H9 (cell line): Measurements from ENCODE around the gene YWHAB. TPM values are rescaled to one million over a fixed set of nuclear protein-coding genes. Genes with fewer than 3 reads are reported as not detected.

Source experiments
- DNase-seq: peaks from one replicate; pipeline ENCODE4 v3.0.0-alpha.2; 2017
- H2AFZ ChIP-seq: one replicate; pipeline ENCODE4 v1.6.1; 2013; ENCODE audit warnings: mild to moderate bottlenecking, low read length, control low read depth, moderate library complexity
- H2AK5ac ChIP-seq: 2 replicates; pipeline ENCODE4 v1.6.1; 2013; ENCODE audit warnings: low read length, control low read depth, mixed read lengths; ENCODE audit not compliant: insufficient read length
- H2BK120ac ChIP-seq: one replicate; pipeline ENCODE4 v1.6.1; 2013; ENCODE audit warnings: low read depth, mild to moderate bottlenecking, low read length, control low read depth, inconsistent platforms; ENCODE audit not compliant: poor library complexity, severe bottlenecking
- H2BK12ac ChIP-seq: 2 replicates; pipeline ENCODE4 v1.6.1; 2013; ENCODE audit warnings: low read length, control low read depth, mixed read lengths, low read depth; ENCODE audit not compliant: insufficient read length
- H2BK15ac ChIP-seq: 2 replicates; pipeline ENCODE4 v1.6.1; 2013; ENCODE audit warnings: low read depth, low read length, control low read depth
- H2BK20ac ChIP-seq: one replicate; pipeline ENCODE4 v1.6.1; 2013; ENCODE audit warnings: low read depth, mild to moderate bottlenecking, low read length, control low read depth, inconsistent platforms; ENCODE audit not compliant: poor library complexity, severe bottlenecking
- H2BK5ac ChIP-seq: 2 replicates; pipeline ENCODE4 v1.6.1; 2013; ENCODE audit warnings: low read length, control low read depth, mixed read lengths; ENCODE audit not compliant: insufficient read length
- H3K14ac ChIP-seq: 2 replicates; pipeline ENCODE4 v1.6.1; 2013; ENCODE audit warnings: low read length, control low read depth; ENCODE audit not compliant: insufficient read depth
- H3K18ac ChIP-seq: 2 replicates; pipeline ENCODE4 v1.6.1; 2013; ENCODE audit warnings: low read depth, mild to moderate bottlenecking, mixed read lengths, low read length, control low read depth; ENCODE audit not compliant: insufficient read length
- H3K23ac ChIP-seq: 2 replicates; pipeline ENCODE4 v1.6.1; 2013; ENCODE audit warnings: low read length, control low read depth, mixed read lengths, low read depth; ENCODE audit not compliant: insufficient read length
- H3K23me2 ChIP-seq: 2 replicates; pipeline ENCODE4 v1.6.1; 2013; ENCODE audit warnings: low read depth, mild to moderate bottlenecking, mixed read lengths, low read length, control low read depth; ENCODE audit not compliant: insufficient read length, poor library complexity, severe bottlenecking
- H3K27ac ChIP-seq: 2 replicates; pipeline ENCODE4 v1.5.1; 2013; ENCODE audit warnings: low read length, control low read depth, mixed read lengths, low read depth; ENCODE audit not compliant: insufficient read length
- H3K27me3 ChIP-seq: 2 replicates; pipeline ENCODE4 v1.6.1; 2013; ENCODE audit warnings: low read length, control low read depth, inconsistent platforms; ENCODE audit not compliant: insufficient read depth
- H3K4ac ChIP-seq: 2 replicates; pipeline ENCODE4 v1.6.1; 2013; ENCODE audit warnings: low read depth, mild to moderate bottlenecking, control low read depth, inconsistent platforms, low read length, moderate library complexity
- H3K4me1 ChIP-seq: 2 replicates; pipeline ENCODE4 v1.6.1; 2013; ENCODE audit warnings: low read length, control low read depth, inconsistent platforms; ENCODE audit not compliant: insufficient read depth
- H3K4me2 ChIP-seq: 2 replicates; pipeline ENCODE4 v1.6.1; 2013; ENCODE audit warnings: low read length, control low read depth, mixed read lengths; ENCODE audit not compliant: insufficient read length, insufficient read depth
- H3K56ac ChIP-seq: 2 replicates; pipeline ENCODE4 v1.6.1; 2013; ENCODE audit warnings: low read depth, mild to moderate bottlenecking, mixed read lengths, low read length, control low read depth; ENCODE audit not compliant: insufficient read length
- H3K79me1 ChIP-seq: 2 replicates; pipeline ENCODE4 v1.6.1; 2013; ENCODE audit warnings: low read depth, mild to moderate bottlenecking, moderate library complexity, low read length, control low read depth, inconsistent platforms; ENCODE audit not compliant: insufficient read depth, poor library complexity, severe bottlenecking
- H3K79me2 ChIP-seq: 2 replicates; pipeline ENCODE4 v1.6.1; 2013; ENCODE audit warnings: low read length, control low read depth, inconsistent platforms; ENCODE audit not compliant: insufficient read depth
- H3K9ac ChIP-seq: 2 replicates; pipeline ENCODE4 v1.6.1; 2013; ENCODE audit warnings: low read length, control low read depth, mixed read lengths; ENCODE audit not compliant: insufficient read length; ENCODE audit errors: extremely low read depth
- H3K9me3 ChIP-seq: one replicate; pipeline ENCODE4 v1.6.1; 2013; ENCODE audit warnings: low read depth, low read length, inconsistent platforms; ENCODE audit not compliant: control insufficient read depth
- H3T11ph ChIP-seq: one replicate; pipeline ENCODE4 v1.6.1; 2013; ENCODE audit warnings: mild to moderate bottlenecking, low read length, control low read depth, inconsistent platforms
- H4K20me1 ChIP-seq: one replicate; pipeline ENCODE4 v1.6.1; 2013; ENCODE audit not compliant: control insufficient read depth, insufficient read length, insufficient read depth
- H4K5ac ChIP-seq: 2 replicates; pipeline ENCODE4 v1.6.1; 2013; ENCODE audit warnings: low read depth, mild to moderate bottlenecking, mixed read lengths, low read length, control low read depth; ENCODE audit not compliant: insufficient read length
- H4K8ac ChIP-seq: replicated peaks from 2 replicates; pipeline ENCODE4 v1.6.1; 2013; ENCODE audit warnings: low read length, control low read depth, mixed read lengths, low read depth; ENCODE audit not compliant: insufficient read length
- H4K91ac ChIP-seq: 2 replicates; pipeline ENCODE4 v1.6.1; 2013; ENCODE audit warnings: low read depth, mild to moderate bottlenecking, moderate library complexity, mixed read lengths, low read length, control low read depth; ENCODE audit not compliant: insufficient read length
- H3K27ac Mint-ChIP-seq, 3 experiments: 2 replicates in 2 of 3; 3 replicates in 1 of 3; pipeline ENCODE4 v1.8.0; 2020 to 2021; ENCODE audit warnings: mixed read lengths in 3 of 3, mild to moderate bottlenecking in 1 of 3, moderate library complexity in 1 of 3
- H3K27me3 Mint-ChIP-seq: 2 replicates; pipeline ENCODE4 v1.8.0; 2021; ENCODE audit warnings: low read depth, mild to moderate bottlenecking, moderate library complexity, mixed read lengths
- H3K36me3 Mint-ChIP-seq, 3 experiments: 2 replicates in 2 of 3; 3 replicates in 1 of 3; pipeline ENCODE4 v1.8.0; 2020 to 2021; ENCODE audit warnings: low read depth in 3 of 3, mixed read lengths in 3 of 3; ENCODE audit not compliant: insufficient read depth in 1 of 3
- H3K4me1 Mint-ChIP-seq, 2 experiments: 2 replicates each; pipeline ENCODE4 v1.8.0; 2020; ENCODE audit warnings: mixed read lengths in 2 of 2
- H3K4me3 Mint-ChIP-seq, 2 experiments: 2 replicates in 1 of 2; 3 replicates in 1 of 2; pipeline ENCODE4 v1.8.0; 2020 to 2021; ENCODE audit warnings: mild to moderate bottlenecking in 2 of 2, mixed read lengths in 2 of 2, moderate library complexity in 1 of 2
- H3K9me3 Mint-ChIP-seq, 2 experiments: 2 replicates in 1 of 2; 3 replicates in 1 of 2; pipeline ENCODE4 v1.8.0; 2020; ENCODE audit warnings: mild to moderate bottlenecking in 2 of 2, mixed read lengths in 2 of 2, moderate library complexity in 1 of 2
- CTCF ChIP-seq: fragments of 200-600 bp; sonication (generic); conservative IDR thresholded peaks from 3 replicates; pipeline ENCODE4 v1.8.0; 2021; ENCODE audit warnings: antibody characterized with exemption, mild to moderate bottlenecking
- WGBS: extraction: QIAGEN DNeasy Blood & Tissue Kit; methylation state at CpG from one replicate; pipeline ENCODE4 v1.1.7; 2013; ENCODE audit warnings: missing lambda C conversion rate, low lambda C conversion rate, mixed read lengths; ENCODE audit not compliant: insufficient read length; ENCODE audit errors: extremely low coverage; 5-methylcytosine and 5-hydroxymethylcytosine counted together
- total RNA-seq: library from RNA; stranded (reverse); gene quantifications from 2 replicates; pipeline ENCODE4 v1.2.1, GENCODE V29; 2021

Gene YWHAB
- total RNA-seq, 1 experiment from 2014 or later = 203 TPM

GRCh38 chr20:44943828-44944227 is 58.3 kb downstream of the YWHAB start:
- no peak overlapping the region for H3K9ac ChIP-seq
- no peak overlapping the region for H3K56ac ChIP-seq
- no peaks in the 10 kb centered on the region for H3K79me1 ChIP-seq
- H2BK20ac ChIP-seq = no peak overlapping the region
- no peak overlapping the region for H3K4me2 ChIP-seq
- Mint-ChIP-seq H3K36me3 (peaks cover 9 to 80% (median 43%) of the 10 kb centered on the region in 3 experiments; a peak in 6 of 7 replicates), H3K9me3 (no peaks in the 10 kb centered on the region), H3K4me1 (no peaks in the 10 kb centered on the region), H3K27me3 (no peaks in the 10 kb centered on the region), H3K4me3 (no peak overlapping the region), H3K27ac (no peak overlapping the region)
- H3K4me1 ChIP-seq = no peaks in the 10 kb centered on the region
- no peak overlapping the region for H2BK12ac ChIP-seq
- H3K27me3 ChIP-seq = no peaks in the 10 kb centered on the region
- no peak overlapping the region for H3K14ac ChIP-seq
- H2BK5ac ChIP-seq = no peak overlapping the region
- no peak overlapping the region for H2BK120ac ChIP-seq
- no peaks in the 10 kb centered on the region for H4K20me1 ChIP-seq
- no peak overlapping the region for H3T11ph ChIP-seq
- H3K23ac ChIP-seq = no peak overlapping the region
- no peak for DNase-seq
- no peak overlapping the region for H2AK5ac ChIP-seq
- no peak overlapping the region for H3K4ac ChIP-seq
- WGBS = no CpG with 5 or more reads among the region's 4 CpGs
- H4K8ac ChIP-seq = no peak overlapping the region
- H3K27ac ChIP-seq = no peak overlapping the region
- no peaks in the 10 kb centered on the region for H3K23me2 ChIP-seq
- H2BK15ac ChIP-seq = no peak overlapping the region
- H4K91ac ChIP-seq = no peak overlapping the region
- H3K18ac ChIP-seq = no peak overlapping the region
- H2AFZ ChIP-seq = no peak overlapping the region
- H3K9me3 ChIP-seq = no peaks in the 10 kb centered on the region
- H3K79me2 ChIP-seq = no peaks in the 10 kb centered on the region
- no peak for TF ChIP-seq CTCF
- H4K5ac ChIP-seq = no peak overlapping the region
